DOHH2 (cell line): Measurements from ENCODE around the gene MEF2B.

Source experiments
- EZH2phosphoT487 ChIP-seq: fragments of 200-600 bp; sonication (generic); IDR thresholded peaks from 2 replicates; pipeline ENCODE4 v1.6.1; 2017; ENCODE audit warnings: borderline replicate concordance, mild to moderate bottlenecking, antibody characterized with exemption, low read length, moderate library complexity, mixed read lengths
- TF ChIP-seq, protein P1 (sequence below): fragments of 200-600 bp; sonication (generic); IDR thresholded peaks from one replicate; pipeline ENCODE4 v1.5.1; 2014; ENCODE audit warnings: antibody characterized with exemption, mild to moderate bottlenecking, low read depth, low read length; ENCODE audit not compliant: poor library complexity, severe bottlenecking

DNA sequence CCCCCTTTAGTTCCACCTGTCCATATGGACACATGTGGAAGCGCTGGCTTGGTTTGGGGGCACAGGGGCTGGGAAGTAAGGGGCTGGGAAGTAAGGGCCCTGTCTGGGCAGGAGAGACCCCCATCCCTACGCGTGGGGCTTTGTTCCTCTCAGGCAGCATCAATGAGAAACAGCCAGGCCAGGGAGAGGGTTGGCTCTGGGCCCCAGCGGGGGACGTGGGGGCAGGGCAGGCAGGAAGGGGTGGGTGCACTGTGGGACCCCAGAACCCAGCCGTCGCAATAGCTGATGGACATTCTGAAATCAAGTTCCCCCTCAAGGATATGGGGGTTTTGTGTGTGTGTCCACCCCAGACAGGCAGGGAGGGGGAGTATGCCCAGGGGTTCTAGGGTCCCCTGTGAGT, 42.9 kb upstream of the MEF2B start:
- TF ChIP-seq, protein P1, sequence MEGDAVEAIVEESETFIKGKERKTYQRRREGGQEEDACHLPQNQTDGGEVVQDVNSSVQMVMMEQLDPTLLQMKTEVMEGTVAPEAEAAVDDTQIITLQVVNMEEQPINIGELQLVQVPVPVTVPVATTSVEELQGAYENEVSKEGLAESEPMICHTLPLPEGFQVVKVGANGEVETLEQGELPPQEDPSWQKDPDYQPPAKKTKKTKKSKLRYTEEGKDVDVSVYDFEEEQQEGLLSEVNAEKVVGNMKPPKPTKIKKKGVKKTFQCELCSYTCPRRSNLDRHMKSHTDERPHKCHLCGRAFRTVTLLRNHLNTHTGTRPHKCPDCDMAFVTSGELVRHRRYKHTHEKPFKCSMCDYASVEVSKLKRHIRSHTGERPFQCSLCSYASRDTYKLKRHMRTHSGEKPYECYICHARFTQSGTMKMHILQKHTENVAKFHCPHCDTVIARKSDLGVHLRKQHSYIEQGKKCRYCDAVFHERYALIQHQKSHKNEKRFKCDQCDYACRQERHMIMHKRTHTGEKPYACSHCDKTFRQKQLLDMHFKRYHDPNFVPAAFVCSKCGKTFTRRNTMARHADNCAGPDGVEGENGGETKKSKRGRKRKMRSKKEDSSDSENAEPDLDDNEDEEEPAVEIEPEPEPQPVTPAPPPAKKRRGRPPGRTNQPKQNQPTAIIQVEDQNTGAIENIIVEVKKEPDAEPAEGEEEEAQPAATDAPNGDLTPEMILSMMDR, result no peak
- no peak for TF ChIP-seq EZH2phosphoT487
